ENCODE data around the gene FRMPD1.

GRCh38 chr9:37740631-37741328 lies 90.0 kb downstream of the FRMPD1 start:
- no peak for TF ChIP-seq CHD1 (IDR thresholded peaks at IDR 0.05; ENCODE audit: low read depth, low read length)
- no peak for TF ChIP-seq RAD21 (IDR thresholded peaks at IDR 0.05; ENCODE audit: low read length)
- TF ChIP-seq CTCF (conservative IDR thresholded peaks at IDR 0.05; ENCODE audit: low read depth, low read length), result no peak
- no peak for TF ChIP-seq ELK1 (IDR thresholded peaks at IDR 0.05; ENCODE audit: borderline replicate concordance, low read depth, low read length)
- TF ChIP-seq MAFK (IDR thresholded peaks at IDR 0.05; ENCODE audit: low read depth, low read length), result no peak
- no peak for TF ChIP-seq POLR2A (IDR thresholded peaks at IDR 0.05; ENCODE audit: low read depth, low read length)
- no peak for TF ChIP-seq USF2 (IDR thresholded peaks at IDR 0.05; ENCODE audit: low read depth, low read length)
- no peak for TF ChIP-seq CEBPB (IDR thresholded peaks at IDR 0.05; ENCODE audit: low read depth, low read length)
- TF ChIP-seq BHLHE40 (IDR thresholded peaks at IDR 0.05; ENCODE audit: low read depth, low read length), result no peak

Data from IMR-90 (cell line).